GM19455 (cell line): ENCODE measurements around the gene ZNF320.
"Not testable (repeated sequence)": the region's sequence is repeated elsewhere in the genome, so short reads cannot be mapped to it uniquely, and the experiment has no call there.

ENCODE experiments used
- ATAC-seq: cut with Tn5 transposase; IDR thresholded peaks from one replicate; pipeline ENCODE4 v1.9.1; 2021; ENCODE audit not compliant: unreplicated experiment

The ZNF320 gene

DNA sequence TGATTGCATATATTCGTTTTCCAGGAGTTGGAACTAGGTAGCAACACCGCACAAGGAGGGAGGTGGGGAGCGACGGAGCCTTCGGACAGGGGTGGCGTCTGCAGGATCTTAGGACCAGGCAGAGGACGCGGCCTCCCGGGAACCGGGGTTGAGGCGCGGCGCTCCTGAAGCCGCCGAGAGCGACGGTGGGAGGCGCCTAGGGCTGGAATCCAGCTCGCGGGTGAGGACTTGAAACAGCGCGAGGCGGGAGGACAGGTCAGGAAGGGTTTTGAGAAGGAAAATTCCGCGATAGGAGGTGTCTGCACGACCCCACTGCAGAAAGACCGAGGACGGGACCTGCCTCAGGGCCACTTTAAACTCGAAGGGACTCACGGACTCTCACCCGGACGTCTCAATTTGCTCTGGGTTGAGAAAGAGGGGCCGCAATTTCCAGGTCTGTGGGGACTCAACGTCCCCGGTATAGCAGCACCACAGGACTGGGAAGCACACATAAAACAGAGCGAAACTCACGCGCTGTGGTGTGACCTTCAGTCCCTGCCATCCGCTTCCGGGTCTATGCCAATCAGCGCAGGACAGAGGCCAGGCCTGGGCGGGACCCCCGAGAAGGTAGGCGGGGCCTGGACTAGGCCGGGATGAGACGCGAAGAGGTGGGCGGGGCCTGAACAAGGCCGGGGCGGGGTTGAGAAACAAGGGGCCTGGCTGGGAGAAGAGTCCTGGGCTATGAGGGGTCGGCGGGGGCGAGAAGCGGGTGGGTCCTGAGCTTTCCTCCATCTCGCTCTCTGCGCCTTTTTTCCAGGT, at the start of gene ZNF320:
TSS of gene ZNF320 (minus strand) at position 498 of the 798 bp plus-strand sequence. CDS start 7,380 bp downstream, outside the sequence.
- ATAC-seq: peak; percentile 98

DNA sequence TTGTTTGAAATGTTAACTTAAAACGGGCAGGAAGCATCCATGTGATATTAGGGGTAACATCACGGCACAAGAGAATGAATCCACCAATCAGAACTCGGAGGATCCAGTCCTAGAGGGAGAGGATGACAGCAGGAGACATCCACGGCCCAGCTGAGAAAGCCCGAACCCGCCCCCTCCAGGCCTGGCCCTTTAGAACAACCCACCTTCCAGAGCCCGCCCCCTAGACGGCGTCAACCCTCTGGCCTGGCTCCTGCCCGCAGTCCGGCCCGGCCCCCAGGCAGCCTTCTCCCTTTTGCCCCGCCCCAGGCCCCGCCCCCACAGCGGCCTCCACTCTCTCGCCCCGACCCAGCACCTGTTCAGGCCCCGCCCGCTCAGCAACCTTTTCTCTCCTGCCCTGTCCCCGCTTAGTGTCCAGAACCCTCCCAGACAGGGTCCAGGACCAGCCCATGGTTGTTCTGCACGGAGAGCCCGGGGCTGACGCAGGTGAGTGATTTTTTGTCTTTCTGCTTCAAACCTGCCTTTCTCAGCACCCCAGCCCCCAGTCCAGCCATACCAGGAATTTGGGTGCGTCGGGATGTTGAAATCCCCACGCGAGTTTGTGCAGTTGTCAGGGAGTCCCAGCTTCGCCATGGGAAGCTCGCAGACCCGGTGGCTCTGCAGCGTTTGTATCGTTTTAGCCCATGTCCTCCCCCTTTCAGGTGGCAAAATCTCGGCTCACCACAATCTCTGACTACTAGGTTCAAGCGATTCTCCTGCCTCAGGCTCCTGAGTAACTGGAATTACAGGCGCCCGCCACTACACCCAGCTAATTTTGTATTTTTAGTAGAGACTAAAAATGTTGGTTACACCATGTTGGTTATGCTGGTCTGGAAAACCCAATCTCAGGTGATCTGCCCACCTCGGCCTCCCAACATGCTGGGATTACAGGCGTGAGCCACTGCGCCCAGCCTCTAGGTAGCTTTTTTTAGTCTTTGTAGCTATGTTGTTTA, 49.2 kb upstream of the ZNF320 start:
- no peak for ATAC-seq

DNA sequence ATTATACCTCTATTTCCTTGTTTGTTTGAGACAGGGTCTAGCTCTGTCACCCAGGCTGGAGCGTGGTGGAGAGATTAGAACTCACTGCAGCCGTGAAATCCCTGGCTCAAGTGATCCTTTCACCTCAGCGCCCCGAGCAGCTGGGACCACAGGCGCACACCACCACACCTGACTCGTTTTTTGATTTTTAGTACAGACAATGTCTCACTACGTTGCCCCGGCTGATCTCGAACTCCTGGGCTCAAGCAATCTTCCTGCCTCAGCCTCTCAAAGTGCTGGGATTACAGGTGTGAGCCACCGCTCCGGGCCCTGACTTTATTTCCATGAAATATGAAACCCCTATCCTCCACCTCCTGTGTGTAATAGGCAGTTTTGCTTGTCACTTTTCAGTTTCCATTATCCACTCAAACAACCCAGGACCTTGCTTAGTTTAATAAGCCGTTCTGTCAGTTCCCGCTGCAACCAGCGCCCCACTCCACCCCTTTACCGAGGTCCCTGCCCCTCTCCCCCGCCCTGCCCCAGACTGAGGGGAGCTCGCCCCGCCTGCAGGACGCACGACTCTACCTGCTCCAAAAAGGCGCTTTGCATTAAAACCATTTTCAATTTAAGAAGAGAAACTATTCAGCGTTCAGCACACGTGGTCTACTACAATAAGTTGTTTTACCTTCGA, 48.4 kb upstream of the ZNF320 start:
- ATAC-seq: no peak

DNA sequence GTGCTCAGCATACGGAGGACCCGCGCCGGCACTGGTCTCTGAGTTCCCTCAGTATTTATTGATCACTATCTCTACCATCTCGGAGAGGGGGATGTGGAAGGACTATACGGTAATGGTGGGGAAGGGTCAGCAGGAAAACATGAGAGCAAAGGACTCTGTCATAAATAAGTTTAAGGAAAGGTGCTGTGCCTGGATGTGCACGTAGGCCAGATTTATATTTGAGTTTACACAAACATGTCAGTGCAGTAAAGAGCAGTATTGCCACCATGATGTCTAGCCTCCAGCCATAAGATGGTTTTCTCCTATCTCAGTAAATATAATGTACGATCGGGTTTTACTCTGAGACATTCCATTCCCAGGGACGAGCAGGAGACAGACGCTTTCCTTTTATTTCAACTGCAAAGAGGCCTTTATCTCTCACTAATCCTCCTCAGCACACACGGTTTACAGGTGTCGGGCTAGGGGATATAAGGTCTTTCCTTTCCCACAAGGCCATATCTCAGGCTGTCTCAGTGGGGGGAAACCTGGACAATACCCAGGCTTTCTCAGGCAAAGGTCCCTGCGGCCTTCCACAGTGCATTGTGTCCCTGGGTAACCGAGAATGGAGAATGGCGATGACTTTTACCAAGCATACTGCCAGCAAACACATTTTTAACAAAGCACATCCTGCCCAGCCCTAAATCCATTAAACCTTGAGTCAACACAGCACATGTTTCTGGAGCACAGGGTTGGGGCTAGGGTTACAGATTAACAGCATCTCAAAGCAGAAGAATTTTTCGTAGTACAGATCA, 47.5 kb upstream of the ZNF320 start:
- not testable (repeated sequence) for ATAC-seq

DNA sequence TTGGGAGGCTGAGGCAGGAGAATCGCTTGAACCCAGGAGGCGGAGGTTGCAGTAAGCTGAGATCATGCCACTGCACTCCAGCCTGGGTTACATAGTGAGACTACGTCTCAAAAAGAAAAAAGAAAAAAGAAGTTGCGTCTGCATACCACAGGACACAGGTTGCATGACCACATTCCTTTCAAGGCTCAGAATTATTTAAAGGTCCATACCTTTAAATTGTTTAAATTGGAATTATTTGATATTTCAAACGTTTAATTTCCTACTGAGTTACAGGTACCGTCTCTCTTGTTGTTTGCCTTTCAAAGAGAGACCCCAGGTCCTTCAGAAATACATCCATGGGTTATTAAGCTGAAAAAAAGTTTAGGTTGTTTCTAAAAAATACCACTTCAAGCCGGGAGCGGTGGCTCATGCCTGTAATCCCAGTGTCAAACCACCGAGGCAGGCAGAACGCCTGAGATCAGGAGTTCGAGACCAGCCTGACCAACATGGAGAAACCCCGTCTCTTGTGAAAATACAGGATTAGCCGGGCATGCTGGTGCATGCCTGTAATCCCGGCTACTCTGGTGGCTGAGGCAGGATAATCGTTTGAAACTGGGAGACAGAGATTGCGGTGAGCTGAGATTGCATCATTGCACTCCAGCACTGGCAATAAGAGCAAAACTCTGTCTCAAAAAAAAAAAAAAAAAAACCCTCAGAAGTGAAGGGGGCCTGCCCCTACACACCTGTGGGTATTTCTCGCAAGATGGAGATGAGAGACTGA, 46.6 kb upstream of the ZNF320 start:
- no peak for ATAC-seq

DNA sequence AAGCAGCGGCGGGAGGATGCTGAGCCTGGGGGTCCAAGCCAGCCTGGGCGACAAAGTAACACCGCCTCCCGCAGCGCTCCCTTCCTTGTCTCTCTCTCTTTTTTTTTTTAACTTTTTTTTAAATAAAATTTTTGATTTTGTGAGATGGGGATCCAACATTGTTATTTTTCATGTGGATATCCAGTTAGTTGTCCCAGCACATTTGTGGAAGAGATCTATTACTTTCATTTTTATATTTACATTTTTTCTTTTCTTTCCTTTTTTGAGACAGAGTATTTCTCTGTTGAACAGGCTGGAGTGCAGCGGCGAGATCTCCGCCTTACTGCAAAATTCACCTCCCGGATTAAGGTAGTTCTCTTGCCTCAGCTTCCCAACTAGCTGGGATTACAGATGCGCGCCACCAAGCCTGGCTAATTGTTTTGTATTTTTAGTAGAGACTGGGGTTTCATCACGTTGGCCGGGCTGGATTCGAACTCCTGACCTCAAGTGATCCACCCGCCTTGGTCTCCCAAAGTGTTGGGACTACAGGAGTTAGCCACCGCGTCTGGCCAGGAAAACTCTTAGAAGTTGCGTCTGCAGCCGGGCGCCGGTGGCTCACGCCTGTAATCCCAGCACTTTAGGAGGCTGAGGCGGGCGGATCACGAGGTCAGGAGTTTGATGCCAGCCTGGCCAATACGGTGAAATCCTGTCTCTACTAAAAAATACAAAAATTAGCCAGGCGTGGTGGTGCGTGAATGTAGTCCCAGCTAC, 45.9 kb upstream of the ZNF320 start:
- no peak for ATAC-seq

DNA sequence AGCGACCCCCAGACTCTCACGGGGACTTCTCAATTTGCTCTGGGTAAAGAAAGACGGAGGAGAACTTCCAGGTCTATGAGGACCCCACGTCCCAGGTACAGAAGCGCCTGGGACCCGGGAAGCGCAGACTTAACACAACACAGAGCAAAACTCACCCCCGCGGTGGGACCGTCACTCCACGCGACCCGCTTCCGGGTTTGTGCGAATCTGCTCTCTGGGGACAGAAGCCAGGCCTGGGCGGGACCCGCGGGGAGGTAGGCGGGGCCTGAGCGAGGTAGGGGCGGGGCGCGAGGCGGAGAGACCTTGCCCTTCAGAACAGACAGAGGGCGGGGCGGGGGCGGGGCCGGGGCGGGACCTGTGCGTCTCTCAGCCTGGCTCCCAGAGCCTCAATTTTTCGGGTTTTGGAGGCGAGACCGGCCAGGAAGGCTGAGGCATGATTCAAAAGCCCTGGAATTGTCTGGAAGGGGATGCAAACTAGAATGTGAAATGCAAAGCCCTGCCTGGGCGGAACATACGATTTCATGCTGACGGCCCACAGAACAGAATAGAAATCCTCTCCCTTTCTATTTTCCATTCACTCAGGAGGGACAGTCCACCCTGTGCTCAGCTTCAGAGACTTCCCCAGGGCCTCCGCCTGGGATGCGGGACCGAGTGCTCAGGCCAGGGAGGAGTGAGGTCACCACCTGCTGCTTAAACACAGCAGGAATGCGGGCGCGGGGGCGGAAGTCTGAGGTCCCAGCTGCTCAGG, 45.1 kb upstream of the ZNF320 start:
- ATAC-seq: peak; percentile 88

DNA sequence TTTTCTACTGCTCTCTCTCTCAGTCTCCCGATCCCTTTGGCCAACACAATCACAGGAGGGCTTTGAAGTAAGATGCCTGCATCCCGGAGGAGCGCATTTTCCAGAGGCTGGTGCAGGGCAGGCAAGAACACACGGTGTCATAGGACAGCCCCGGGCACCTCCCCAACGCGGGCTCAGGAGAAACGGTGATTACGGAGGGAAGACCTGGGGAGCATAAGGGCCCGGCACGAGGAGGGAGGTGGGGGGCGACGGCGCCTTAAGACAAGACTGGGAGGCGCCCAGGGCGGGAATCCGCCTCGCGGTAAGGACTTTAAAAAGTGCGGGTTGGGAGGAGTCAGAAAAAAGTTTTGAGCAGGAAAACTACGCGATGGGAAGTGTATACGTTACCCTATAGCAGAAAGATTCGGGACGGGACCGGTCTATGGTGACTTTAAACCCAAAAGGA, 44.5 kb upstream of the ZNF320 start:
- peak; percentile 29 for ATAC-seq

DNA sequence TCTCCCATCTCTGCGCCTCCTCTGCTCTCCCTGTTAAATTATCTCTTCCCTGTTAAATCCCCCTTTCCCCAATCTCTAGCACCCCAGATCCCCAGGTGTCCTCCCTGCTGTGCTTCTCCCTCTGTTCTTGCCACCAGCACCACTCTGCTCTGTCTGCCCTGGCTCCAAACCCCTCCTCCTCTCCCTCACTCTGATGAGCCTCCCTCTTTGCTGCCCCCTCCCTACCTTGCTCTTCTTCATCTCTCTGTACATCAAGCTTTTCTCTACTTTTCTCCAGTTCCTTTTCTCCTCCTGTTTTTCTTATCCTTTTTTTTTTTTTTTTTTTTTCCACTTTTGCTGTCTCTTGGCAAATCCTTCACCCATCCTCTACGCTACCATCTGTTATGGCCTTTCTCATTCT, 44.1 kb upstream of the ZNF320 start:
- not testable (repeated sequence) for ATAC-seq

DNA sequence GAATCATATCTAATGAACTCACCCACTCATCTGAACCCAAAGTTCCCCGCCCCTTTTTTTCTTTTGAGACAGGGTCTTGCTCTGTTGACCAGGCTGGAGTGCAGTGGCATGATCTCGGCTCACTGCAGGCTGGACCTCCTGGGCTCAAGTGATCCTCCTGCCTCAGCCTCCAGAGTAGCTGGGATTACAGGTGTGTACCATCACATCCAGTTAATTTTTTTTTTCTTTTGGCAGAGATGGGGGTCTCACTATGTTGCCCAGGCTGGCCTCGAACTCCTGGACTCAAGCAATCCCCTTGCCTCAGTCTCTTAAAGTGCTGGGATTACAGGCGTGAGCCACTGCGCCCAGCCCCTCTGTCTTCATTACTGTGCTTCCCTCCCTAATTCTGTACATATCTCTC, 43.5 kb upstream of the ZNF320 start:
- not testable (repeated sequence) for ATAC-seq

DNA sequence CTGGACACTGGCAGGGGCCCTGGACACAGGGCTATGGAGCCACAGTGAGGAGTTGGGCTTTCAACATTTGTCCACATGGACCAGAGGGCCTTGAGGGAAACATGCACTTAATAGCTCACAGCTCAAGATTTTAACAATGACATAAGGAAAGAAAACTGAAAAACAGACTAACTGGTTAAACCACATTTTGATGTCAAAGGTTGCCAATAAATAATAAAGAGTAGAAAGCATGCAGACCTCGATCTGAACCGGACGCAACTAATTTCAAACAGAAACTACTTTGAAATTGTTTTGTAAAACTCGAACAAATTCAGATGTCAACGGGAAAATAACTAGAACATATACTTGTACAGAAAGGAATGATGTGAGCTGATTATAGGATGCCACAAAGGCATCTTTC, 41.3 kb upstream of the ZNF320 start:
- no peak for ATAC-seq

DNA sequence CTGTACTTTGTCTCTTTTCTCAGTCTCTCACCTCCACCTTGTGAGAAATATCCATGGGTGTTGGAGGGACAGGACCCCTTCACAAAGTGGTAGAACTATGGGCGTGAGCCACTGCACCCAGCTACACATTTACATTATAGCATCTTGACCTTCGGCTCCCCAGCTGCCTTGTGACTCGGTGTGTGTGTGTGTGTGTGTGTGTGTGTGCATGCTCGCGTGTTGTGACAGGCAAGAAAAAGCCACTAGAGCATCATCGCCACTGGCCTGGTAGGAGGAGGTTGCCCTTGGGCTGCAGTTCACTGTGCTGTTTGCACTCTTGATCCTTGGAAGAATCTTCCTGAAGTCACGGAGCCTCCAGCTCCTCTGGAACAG, 39.5 kb upstream of the ZNF320 start:
- no peak for ATAC-seq

DNA sequence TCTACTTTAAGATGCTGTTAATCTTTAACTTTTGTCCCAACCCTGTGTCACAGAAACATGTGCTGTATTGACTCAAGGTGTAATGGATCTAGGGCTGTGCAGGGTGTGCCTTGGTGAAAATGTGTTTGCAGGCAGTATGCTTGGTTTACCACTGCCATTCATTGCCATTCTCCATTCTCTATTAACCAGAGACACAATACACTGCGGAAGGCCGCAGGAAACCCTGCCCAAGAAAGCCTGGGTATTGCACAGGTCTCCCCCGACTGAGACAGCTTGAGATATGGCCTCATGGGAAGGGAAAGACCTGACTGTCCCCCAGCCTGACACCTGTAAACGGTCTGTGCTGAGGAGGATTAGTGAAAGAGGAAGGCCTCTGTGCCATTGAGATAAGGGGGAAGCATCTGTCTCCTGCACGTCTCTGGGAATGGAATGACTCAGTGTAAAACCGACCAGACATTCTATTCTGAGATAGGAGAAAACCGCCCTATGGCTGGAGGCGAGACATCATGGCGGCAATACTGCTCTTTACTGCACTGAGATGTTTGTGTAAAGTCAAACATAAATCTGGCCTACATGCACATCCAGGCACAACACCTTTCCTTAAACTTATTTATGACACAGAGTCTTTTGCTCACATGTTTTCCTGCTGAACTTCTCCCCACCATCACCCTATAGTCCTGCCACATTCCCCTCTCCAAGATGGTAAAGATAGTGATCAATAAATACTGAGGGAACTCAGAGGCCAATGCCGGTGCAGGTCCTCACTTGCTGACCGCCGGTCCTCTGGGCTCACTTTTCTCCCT, 38.9 kb upstream of the ZNF320 start:
- ATAC-seq: no peak

DNA sequence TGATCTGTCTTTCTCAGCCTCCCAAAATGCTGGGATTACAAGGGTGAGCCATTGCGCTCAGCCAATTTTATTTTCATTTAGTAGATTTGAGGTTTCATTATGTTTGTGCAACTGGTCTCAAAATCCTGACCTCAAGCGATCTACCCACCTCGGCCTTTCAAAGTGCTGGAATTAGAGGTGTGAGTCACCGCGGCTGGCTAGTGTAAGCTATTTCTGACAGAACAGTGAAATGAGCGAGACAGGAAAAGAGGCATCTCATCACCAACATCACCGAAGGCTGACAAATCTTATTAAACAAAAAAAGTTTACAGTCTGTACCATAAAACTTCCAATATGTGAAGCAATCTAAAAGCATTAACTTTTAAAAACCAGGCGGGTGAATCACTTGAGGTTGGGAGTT, 38.0 kb upstream of the ZNF320 start:
- no peak for ATAC-seq

DNA sequence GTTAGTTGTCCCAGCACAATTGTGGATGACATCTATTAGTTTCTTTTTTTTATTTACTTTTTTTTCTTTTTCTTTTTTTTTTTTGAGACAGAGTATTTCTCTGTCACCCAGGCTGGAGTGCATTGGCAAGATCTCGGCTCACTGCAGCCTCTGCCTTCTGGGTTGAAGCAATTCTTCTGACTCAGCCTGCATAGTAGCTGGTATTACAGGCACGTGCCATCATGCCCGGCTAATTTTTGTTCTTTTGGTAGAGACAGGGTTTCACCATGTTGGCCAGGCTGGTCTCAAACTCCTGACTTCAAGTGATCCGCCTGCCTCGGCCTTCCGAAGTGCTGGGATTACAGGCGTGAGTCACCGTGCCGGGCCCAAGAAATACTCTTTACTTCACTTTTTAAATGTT, 27.2 kb upstream of the ZNF320 start:
- ATAC-seq: not testable (repeated sequence)

DNA sequence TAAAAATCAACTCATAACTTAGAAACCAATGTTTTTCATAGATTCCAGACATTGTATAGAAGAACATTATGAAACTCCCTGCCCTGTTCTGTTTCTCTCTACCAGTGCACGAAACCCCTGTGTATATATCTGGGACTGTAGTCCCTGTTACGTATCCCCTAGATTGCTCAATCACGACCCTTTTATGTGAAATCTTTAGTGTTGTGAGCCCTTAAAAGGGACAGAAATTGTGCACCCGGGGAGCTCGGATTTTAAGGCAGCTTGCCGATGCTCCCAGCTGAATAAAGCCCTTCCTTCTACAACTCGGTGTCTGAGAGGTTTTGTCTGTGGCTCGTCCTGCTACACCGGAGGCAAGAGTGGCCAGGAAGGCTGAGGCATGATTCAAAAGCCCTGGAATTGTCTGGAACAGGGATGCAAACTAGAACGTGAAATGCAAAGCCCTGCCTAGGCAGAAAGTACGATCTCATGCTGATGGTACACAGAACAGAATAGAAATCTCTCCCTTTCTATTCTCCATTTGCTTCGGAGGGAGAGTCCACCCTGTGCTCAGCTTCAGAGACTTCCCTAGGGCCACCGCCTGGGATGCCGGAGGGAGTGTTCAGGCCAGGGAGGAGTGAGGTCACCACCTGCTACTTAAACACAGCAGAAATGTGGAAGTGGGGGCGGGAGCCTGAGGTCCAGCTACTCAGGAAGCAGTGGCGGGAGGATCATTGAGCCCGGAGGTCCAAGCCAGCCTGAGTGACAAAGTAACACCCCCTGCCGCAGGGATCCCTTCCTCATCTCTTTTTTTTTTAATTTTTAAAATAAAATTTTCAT, 26.6 kb upstream of the ZNF320 start:
- no peak for ATAC-seq
